ENCODE measurements around the gene NPTN.

DNA sequence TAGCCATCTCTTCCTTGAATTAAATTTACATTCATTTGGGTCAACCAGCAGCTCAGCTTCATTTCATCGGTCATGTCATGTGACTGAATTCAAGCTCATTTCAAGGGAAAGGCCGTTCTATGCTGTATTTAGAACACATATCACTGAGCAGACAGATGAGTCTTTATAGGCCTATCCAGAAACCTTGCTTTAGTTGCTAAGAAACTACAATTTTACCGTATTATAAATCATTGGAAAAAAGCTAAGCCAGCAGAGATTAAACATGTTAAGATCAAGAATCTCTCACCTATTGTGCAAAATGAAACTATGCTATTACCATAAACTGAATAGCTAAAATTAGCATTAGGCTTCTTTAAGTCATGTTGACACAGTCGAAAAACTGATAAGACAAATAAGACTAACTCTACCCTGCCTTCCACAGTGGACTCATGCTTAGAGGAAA, 2.2 kb downstream of the NPTN start:
- TF ChIP-seq POLR2A (IDR thresholded peaks at IDR 0.05), result no peak
- TF ChIP-seq, protein P1, sequence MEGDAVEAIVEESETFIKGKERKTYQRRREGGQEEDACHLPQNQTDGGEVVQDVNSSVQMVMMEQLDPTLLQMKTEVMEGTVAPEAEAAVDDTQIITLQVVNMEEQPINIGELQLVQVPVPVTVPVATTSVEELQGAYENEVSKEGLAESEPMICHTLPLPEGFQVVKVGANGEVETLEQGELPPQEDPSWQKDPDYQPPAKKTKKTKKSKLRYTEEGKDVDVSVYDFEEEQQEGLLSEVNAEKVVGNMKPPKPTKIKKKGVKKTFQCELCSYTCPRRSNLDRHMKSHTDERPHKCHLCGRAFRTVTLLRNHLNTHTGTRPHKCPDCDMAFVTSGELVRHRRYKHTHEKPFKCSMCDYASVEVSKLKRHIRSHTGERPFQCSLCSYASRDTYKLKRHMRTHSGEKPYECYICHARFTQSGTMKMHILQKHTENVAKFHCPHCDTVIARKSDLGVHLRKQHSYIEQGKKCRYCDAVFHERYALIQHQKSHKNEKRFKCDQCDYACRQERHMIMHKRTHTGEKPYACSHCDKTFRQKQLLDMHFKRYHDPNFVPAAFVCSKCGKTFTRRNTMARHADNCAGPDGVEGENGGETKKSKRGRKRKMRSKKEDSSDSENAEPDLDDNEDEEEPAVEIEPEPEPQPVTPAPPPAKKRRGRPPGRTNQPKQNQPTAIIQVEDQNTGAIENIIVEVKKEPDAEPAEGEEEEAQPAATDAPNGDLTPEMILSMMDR (IDR thresholded peaks at IDR 0.05), result no peak
